ENCODE data around the gene FNDC3A.

DNA sequence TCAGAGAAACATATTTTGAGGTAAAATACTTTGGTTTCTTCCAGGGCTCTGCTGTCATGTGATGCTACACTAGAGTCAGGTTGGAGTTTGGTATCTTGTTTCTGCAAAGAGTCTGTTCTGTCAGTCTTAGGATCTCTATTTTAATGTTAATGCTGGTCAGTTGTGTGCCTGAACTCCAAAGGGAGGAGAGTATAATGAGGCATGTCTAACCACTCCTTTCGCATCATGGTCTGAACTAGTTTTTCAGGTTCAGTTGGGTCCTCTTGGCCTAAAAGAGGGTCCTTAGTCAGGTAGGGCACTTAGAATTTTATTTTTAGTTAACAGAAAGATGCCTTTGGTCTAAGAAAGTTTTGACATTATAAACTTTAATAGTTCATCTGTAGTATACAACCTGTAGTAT is 78.2 kb downstream of the FNDC3A start:
- TF ChIP-seq, protein P1, sequence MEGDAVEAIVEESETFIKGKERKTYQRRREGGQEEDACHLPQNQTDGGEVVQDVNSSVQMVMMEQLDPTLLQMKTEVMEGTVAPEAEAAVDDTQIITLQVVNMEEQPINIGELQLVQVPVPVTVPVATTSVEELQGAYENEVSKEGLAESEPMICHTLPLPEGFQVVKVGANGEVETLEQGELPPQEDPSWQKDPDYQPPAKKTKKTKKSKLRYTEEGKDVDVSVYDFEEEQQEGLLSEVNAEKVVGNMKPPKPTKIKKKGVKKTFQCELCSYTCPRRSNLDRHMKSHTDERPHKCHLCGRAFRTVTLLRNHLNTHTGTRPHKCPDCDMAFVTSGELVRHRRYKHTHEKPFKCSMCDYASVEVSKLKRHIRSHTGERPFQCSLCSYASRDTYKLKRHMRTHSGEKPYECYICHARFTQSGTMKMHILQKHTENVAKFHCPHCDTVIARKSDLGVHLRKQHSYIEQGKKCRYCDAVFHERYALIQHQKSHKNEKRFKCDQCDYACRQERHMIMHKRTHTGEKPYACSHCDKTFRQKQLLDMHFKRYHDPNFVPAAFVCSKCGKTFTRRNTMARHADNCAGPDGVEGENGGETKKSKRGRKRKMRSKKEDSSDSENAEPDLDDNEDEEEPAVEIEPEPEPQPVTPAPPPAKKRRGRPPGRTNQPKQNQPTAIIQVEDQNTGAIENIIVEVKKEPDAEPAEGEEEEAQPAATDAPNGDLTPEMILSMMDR (IDR thresholded peaks at IDR 0.05), result no peak
- TF ChIP-seq POLR2A (IDR thresholded peaks at IDR 0.05), result no peak
